HCEC 1CT (cell line): ENCODE measurements around the gene TRAPPC10.

Source experiments
- DNase-seq: peaks from one replicate; pipeline ENCODE4 v3.0.0-alpha.2; 2017

Gene TRAPPC10

DNA sequence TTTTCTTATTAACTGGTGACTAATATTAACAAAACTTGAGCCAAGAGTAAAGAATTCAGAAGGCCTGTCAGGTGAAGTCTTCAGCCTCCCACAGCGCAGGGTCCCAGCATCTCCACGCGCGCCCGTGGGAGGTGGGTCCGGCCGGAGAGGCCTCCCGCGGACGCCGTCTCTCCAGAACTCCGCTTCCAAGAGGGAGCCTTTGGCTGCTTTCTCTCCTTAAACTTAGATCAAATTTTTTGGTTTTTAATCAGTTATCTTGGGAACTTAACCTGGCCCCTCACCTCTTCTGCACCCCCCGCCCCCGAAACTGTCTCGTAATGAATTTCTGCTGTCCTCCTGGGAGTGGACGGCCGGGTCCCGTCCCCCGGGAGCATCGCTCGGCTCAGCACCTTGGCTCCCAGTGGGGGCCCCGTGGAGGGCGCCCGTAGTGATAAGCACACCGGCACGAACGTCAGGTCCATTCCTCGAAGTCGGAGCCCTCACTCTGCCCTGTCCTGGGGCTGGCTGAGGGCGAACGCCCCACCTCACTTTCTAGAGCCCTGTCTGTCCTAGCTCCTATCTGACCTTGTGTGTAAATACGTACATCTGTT lies 29.5 kb upstream of the TRAPPC10 start:
- DNase-seq, result no peak

DNA sequence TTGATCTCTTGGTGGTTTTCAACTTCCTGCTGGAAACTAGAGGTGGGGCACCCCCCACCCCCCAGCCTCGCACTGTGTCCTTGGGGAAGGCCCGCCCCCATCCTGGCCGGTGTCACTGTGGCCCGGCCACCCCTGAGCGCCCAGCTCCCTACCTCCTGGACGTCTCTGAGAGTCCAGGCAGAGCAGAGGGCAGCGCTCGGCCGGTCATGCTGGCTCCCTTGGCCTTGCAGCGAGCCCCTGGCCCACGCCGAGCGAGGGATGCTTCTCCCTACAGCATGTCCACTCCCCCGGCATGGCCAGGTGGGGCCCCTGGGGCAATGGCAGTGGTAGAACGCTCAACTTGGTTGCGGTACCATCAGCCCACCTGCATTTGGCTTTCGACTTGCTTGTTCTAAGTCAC lies 28.7 kb upstream of the TRAPPC10 start:
- no peak for DNase-seq

DNA sequence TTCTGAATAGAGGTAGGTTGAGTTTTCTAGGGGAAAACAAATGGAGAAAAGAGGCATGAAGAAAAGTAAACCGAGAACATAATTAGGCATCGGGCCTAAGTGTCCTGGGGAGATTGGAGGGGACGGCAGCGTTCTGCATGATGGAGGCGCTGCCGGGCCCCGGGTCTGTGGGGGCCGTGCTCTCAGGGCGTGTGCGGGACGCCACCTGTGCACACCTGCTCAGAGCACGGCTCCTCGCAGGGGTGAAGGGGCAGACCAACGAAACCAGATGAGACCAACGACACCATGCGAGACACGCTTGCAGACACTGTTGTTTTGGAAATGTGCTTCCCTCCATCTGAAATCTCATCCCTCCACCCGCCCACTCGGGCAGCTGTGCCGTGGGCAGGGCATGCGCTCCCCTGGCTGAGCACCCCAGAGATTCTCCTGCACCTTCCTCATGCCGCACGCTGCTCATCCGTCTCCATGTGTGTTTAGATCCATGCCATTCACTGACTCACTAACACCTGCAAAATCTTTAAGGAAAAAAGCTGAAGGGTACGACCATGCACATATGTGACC lies 28.2 kb upstream of the TRAPPC10 start:
- DNase-seq, result no peak

DNA sequence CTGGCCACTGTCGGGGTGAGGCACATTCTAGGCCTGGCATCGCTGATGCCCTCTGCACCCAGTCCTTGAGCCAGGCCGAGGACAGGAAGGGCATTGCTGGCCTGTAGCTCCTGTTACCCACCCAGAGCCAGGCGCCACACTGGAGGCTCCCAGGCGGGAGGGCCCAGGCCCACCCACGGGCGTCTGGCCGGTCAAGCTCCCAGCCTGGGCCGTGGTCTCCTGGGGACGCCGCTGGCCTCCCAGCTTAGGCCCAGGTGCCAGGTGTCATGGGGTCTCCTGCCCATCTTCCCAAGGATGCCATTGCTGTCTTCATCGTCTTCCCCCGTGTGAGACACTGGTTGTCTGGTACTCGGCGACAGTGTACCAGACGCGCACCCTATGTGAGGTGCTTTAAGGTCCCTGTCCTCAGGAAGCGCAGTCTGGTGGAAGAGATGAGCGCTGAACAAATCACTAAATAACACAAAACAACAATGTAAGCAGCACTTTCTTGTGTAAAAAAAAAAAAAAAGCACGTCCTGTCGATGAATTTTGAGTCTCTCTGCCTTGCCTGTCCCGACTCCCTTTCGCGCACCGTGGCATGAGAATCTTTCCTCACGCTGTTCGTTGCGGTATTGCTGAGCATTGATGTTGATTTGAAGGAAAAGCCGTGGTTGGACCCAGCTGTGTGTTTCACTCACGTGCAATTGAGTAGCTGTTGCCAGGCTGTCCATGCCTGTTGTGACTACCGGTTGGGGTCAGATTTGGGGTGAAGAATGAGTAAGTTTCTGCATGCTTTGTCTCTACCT lies 27.0 kb upstream of the TRAPPC10 start:
- no peak for DNase-seq

DNA sequence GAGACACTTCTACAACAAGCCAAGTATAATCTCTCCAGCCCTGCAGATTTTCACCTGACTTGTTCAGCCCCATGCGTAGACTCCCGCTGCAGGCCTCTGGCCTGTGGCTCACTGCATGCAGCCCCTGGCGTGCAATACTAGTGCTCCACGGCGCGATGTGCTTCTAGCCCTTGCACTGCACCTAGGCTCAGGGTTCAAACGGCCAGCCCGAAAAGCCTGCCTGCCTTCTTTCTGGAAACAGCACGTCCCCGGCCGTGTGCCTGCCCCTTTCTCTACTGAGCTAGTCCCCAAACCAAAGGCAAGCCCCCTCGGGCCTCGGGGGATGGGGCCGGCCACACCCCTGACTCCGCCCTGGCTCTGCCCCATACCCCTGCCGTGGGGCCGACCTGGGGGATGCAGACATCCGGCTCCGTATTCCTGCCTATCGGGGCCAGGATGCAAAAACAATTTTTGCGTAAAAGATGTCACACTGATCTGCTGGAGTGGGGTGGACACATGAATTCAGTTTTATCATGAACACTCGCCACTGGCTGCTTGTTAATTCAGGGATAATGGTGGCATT lies 26.3 kb upstream of the TRAPPC10 start:
- no peak for DNase-seq

DNA sequence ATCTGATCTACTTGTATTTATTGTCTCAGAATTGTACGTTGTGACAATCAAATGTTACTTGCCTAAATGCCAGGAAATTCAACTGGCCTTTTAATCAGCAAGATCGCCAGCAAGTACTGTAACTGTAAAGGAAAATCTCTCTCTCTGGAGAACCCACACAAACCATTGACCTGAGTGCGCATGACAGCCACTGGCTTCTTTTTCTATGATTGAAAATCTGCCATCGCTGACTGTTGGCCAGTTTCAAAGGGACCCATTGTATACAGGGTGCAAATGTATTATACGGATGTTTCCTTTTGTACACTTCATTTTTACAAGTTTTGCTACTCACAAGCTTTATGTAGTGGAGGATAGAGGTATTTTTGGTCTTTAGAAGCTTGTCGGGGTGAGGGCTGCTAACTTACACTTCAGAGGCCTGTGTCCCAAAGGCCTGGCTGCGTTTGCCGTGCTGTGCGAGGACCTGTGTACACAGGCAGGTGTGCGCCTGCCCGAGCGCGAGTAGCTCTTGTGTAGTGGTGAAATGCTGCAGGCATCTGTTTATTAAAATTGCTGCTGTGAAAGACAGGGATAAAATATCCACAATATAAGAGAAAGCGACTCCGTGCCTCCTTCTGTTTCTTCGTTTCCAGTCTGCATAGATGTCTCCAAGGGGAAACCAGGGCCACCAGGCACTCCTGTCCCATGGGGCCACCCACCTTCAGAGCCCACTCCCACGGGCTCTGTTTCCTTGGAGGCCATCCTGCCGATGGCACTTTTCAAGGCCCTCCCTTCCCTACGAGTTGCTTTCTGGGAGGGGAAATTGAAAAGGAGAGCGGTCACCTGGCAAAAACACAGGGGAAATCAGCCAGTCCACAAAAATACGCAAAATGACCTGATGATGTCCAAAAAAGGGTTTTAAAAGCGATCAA lies 25.3 kb upstream of the TRAPPC10 start:
- no peak for DNase-seq

DNA sequence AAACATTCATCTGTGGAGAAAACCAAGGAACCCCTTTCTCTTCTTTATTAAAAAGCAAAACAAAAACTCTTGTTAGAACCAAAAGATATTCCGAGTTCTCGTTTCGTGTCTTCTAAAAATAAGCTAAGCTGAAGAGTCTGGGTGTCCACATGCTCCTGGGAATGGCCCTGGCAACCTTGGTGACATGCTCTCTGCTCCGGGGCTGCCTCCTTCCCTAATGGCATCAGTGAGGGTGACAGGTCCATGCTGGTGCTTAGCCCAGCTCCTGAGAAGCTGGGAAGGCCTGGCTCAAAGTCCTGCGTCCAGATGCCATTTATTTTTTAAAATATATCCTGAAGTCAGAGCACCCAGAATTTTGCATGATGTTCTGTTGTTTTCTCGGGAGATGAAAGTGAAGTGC lies 24.6 kb upstream of the TRAPPC10 start:
- no peak for DNase-seq

DNA sequence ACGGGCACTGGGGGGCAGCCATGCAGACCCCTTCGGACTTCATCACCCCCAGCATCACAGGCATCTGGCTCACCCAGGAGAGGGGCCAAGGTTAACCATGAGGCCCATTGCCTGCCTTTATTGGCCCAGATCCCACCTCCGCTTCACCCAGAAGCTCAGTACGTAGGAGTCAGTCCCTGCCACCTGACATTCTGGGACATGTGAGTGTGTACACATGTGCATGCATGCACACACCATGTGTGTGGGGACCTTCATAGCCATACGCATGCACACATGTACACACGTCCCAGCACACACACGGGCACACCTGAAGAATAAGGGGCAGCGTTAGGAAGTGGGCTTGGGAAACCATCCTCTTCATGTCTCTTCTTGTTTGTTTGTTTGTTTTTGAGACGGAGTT lies 24.1 kb upstream of the TRAPPC10 start:
- DNase-seq, result no peak

DNA sequence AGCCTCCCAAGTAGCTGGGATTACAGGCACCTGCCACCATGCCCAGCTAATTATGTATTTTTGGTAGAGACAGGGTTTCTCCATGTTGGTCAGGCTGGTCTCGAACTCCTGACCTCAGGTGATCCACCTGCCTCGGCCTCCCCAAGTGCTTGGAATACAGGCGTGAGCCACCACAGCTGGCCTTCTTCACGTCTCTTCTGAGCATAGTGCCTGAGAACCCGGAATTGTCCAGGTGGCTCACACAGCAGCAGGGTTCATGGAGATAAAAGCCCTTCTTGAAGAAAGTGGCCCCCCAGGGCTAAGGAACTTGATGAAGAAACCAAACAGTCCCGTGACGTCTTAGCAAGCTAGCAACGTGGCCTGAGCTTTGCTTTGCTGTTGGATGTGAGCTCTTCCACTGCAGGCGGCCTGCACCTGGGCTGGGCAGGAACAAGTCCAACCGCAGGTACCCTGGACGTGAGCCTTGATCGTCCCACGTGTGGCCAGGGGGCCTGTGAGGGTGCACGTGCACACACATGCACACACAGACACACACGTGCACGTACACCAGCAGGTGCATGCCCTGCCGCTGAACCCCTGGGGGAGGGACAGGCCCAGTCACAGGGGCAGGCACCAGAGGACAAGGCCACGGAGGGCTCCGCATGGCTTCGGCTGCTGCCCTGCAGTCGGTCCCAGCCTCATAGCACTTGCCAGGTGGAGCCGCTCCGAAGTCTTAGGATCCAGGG lies 23.4 kb upstream of the TRAPPC10 start:
- DNase-seq, result no peak

DNA sequence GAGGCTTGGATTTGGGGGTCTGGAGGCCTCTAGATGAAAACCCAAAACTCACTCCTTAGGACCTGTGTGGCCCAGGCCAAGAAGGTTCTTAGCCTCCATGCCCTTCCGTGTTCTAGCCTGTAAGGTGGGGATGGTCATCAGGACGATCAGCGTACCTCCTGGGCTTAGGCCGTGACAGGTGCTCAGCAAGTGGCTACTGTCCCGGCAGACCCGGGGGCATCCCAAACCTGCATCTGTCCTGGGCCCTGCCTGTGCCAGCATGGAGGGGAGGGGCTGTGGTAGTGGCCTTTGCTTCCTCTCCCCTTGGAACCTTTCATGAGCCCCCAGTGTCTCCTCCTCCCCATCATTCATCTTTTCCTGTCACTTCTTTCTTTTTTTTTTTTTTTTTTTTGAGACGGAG lies 22.7 kb upstream of the TRAPPC10 start:
- DNase-seq, result no peak

DNA sequence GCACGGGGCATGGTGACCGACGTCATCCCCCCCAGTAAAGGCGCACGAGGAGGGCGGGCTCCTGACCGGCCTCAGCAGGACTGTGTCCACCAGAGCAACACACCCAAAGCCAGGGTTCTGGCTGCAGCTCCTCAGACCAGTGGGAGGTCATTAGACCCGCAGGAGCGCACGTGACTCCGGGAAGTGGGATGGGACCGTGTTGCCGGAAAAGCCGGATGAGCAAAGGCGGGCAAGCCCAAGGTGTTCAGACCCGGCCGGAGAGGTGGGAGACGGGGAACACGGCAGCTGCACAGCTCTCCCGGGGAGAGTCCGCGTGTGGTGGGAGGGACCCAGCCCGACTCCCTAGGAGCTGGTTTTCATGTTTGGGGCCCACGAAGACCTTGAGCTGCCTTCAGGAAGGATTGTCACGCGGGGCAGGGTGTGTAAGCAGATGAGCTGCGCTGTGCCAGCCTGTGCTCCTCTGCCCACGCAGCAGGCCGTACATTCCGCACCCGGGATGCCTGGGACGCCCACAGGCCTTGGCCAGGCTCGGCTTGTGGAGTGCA lies 20.6 kb upstream of the TRAPPC10 start:
- no peak for DNase-seq

DNA sequence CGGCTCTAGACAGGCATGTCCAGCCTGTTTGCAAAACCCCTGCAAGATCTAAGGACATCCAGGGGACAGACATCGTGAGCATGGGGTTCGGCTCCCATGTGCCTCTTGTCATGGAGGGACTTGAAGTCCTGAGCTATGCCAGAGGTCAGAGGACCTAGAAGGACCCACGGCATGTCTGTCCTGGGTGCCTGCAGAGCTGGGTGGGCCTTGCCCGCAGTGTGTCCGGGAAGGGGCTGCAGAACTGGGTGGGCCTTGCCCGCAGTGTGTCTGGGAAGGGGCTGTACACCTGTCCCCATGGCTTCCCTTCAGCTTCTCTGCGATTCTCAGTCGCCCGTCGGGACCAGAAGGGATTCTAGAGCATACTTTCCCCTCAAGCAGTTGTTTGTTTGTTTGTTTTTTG lies 20.0 kb upstream of the TRAPPC10 start:
- no peak for DNase-seq

DNA sequence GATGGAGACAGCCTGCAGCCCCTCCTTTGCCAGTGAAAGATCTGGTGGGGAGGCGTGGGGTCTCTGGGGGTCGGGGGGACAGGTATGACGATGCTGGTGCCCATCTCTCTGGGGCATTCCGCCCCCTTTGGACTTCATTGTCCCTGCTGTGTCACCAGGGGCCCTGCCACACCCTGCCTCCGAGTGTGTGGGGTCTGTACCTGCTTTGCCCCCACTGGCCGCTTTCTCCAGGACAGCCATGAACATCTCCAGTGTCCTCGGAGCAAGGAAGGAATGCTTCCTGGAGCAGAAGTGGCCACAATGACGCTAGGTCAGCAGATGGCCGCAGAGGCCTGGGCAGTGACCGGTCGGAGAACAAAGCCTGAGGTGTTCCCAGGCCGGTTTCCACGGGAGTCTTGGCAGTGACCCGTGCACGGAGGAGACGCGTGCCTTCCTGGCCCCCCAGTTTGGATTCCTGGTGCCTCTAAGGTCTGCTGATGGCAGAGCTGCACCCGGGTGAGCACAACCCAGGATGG lies 18.6 kb upstream of the TRAPPC10 start:
- DNase-seq, result no peak

DNA sequence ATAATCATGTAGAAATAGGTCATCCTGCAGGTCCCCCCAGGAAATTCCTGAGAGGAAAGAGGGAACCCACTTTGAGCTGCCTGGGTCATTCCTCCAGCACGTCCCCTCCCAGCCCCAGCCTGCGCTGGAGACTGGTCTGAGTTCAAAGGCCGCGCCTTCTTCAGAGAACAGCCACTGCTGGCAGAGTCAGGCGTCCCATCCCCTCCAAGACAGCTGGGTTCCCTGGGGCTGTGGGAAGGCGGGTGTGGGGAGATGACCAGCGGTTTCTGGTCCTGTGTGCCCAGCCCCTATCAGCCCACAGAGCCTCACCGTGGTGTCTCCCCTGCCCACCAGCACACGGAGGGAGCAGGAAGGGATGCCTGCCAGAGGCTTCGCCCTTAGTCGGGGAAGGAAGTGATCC lies 18.0 kb upstream of the TRAPPC10 start:
- DNase-seq, result no peak

DNA sequence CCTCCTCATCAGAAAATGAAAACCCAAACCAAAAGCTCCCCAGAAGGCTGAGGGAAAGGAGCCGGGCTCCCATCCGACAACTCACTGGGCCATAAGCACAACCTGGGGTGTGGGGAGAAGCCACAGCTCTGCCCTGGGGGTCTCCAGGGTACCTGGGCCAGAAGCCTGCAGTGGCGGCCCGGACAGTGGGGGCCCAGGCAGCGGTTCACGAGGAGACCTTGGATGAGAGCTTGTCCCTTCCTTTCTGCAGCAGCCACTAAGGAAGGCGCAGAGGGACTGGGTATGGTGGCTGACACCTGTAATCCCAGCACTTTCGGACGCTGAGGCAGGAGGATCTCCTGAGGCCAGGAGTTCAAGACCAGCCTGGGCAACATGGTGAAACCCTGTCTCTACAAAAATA lies 17.5 kb upstream of the TRAPPC10 start:
- no peak for DNase-seq

DNA sequence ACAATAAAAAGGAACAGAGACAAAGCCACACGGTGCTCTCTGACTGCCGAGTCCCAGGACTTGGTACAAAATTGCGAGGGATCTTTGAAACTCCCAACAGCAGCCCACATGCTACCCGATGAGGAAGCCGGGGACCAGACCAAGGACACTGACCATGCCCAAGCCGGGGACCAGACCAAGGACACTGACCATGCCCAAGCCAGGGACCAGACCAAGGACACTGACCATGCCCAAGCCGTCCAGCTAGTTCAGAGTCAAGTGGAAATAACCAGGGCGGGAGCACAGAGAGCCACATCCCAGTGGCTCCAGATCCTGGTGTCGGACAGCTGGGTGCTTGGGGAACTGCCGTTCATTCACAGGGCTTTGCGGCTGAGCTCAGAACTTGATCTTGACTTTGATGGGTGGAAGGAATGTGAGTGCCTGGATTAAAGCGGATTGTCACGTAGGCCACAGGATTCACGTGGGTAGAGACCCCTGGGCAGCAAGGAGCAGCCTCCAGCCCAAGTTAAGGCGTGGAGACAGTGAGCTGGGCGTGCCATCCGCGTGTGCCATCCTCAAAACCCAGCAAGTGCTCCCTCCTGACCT lies 16.5 kb upstream of the TRAPPC10 start:
- DNase-seq, result no peak

DNA sequence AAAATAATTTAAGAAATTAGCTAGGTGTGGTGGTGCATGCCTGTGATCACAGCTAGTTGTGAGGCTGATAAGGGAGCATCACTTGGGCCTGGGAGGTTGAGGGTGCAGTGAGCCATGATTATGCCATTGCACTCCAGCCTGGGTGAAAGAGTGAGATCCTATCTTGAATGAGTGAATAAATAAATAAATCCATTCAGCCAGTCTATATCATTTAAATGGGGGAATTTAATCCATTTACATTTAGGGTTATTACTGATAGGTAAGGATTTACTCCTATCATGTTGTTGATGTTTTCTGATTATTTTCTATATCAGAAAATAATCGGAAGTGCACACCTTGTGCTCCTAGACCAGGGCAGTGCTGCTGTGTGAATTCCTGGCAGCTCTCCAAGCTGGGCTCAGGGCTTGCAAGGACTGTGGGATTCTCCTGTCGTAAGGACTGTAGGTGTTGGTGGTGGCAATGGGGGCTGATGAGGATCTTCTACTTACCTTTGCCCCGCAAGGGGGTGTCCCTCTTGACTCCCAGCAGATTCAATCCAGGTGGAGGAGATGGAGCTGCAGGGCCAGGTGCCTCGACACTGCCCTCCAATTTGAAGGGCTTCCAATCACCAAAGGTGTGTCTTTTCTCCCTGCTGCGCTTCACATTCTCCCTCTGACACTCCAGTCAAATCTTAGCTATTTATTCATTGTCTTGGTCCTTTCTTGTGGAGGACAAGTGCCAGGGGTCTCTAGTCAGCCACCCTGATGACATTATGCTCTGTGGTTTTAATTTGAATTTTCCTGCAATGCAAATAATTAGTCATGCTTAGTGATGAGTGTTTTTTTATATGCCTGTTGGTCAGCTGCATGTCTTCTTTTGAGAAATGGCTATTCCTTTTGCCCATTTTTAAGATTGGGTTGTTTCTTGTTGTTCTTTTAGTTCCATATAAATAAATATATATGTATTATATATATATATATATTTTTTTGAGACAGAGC lies 14.1 kb upstream of the TRAPPC10 start:
- DNase-seq, result no peak

DNA sequence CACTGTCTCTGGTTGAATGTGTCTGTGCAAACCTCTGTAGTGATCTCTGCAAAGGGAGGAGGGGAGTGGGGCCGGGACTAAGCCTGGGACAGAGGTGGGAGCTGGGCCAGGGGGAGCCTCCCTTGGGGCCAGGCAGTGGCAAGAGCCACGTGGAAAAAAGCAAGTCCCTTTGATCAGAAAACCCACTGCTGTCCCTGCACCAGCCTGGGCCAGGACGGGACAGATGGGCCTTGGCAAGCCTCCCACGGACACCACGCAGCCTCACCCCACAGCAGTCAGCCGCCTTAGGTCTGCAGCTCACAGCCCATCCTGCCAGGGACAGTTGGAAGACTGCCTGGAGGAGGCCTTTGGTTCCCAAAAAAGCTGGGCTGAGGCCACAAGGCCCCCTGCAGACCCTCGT lies 11.7 kb upstream of the TRAPPC10 start:
- DNase-seq, result no peak

DNA sequence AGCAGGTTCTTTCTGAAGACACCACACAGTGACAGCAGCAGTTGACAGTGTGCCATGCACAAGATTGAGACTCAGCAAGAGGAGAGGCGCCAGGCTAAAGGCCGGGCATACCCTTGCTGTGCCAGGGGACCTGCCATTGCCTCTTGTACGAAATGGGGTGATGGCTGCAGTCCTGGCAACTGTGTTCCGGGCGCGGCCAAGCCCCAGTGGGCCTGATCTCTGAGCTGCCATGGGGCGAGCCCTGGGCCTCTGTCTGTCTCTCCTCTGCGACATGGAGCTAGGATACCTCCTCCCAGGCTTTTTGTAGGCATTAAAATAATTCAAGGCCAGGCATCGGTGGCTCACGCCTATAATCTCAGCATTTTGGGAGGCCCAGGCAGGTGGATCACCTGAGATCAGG lies 9.6 kb upstream of the TRAPPC10 start:
- DNase-seq, result no peak

DNA sequence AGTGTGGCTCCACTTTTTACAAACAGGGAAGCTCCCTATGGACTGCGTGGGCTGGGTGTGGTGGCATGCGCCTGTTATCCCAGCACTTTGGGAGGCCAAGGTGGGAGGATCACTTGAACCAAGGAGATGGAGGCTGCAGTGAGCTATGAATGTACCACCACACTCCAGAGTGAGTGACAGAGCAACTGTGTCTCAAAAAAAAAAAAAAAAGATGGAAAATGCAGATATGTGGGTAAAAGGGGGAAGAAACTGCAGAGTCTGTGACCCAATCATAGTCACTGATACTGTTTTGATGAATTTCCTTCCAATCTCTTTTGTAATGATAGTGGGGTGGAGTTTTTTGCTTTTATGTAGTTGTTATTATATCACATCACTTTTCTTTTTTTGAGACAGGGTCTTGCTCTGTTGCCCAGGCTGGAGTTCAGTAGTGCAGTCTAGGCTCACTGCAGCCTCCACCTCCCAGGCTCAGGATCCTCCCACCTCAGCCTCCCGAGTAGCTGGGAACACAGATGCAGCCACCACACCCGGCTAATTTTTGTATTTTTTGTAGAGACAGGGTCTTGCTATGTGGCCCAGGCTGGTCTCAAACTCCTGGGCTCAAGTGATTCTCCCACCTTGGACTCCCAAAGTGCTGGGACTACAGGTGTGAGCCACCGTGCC lies 8.7 kb upstream of the TRAPPC10 start:
- no peak for DNase-seq
